Endothelial cell of umbilical vein (primary cell): ENCODE data around the gene CFL1. TPM values are rescaled to one million over a fixed set of nuclear protein-coding genes. Genes with fewer than 3 reads are reported as not detected.

Experiments used
- BruUV-seq: library from RNA; stranded (reverse); fragments of 400-500 nt; replicated peaks from 2 replicates; lab custom pipeline; 2021; lab: Mats Ljungman, UMichigan
- CTCF ChIA-PET: fragments of 300-600, 350-600 bp; sonication (Branson Sonifier 250); formaldehyde crosslinking; loops from one replicate; lab custom pipeline; 2021; ENCODE audit warnings: antibody characterized with exemption, inconsistent platforms; lab: Charles Lee
- POLR2A ChIA-PET: fragments of 300-600, 350-600 bp; sonication (Branson Sonifier 250); formaldehyde crosslinking; loops from one replicate; lab custom pipeline; 2021; ENCODE audit warnings: antibody characterized with exemption, inconsistent platforms; lab: Charles Lee
- DNase-seq: peaks from one replicate; pipeline ENCODE4 v3.0.0-alpha.2; 2011; ENCODE audit warnings: low read depth, low spot score
- FAIRE-seq: peaks from 2 replicates; lab custom pipeline; 2011; peaks lifted over from hg19 to GRCh38; lab: Jason Lieb, UNC
- H2AFZ ChIP-seq: 2 replicates; pipeline ENCODE4 v1.6.0; 2012; ENCODE audit warnings: low read depth, low read length, control low read depth, inconsistent platforms
- H3K27ac ChIP-seq: 2 replicates; pipeline ENCODE4 v1.5.1; 2011; ENCODE audit warnings: low read depth, mild to moderate bottlenecking, control low read depth, low read length, moderate library complexity; ENCODE audit not compliant: insufficient read depth
- H3K27me3 ChIP-seq, 2 experiments: 2 replicates each; pipeline versions ENCODE4 v1.6.0 to v1.6.1; 2011; ENCODE audit warnings: low read length in 2 of 2, mixed read lengths in 1 of 2; ENCODE audit not compliant: control insufficient read depth in 2 of 2, insufficient read depth in 2 of 2
- H3K36me3 ChIP-seq, 2 experiments: 2 replicates in 1 of 2; 3 replicates in 1 of 2; pipeline ENCODE4 v1.5.1; 2011; ENCODE audit warnings: low read length in 2 of 2, mild to moderate bottlenecking in 1 of 2, moderate library complexity in 1 of 2; ENCODE audit not compliant: control insufficient read depth in 2 of 2, insufficient read depth in 2 of 2; ENCODE audit errors: extremely low read depth in 1 of 2
- H3K4me1 ChIP-seq: 3 replicates; pipeline ENCODE4 v1.5.1; 2011; ENCODE audit warnings: mild to moderate bottlenecking, low read length; ENCODE audit not compliant: control insufficient read depth, insufficient read depth; ENCODE audit errors: extremely low read depth
- H3K4me2 ChIP-seq: 2 replicates; pipeline ENCODE4 v1.6.1; 2011; ENCODE audit warnings: low read length, control low read depth, mixed read lengths; ENCODE audit not compliant: insufficient read depth
- H3K4me3 ChIP-seq, 3 experiments: fragments of 200-600 bp in 1 of 3; sonication (generic), shearing (Covaris generic) in 1 of 3; replicated peaks in 1 of 3; 2 replicates each; pipeline ENCODE4 v1.5.1; 2011 to 2016; ENCODE audit warnings: control low read depth in 3 of 3, low read length in 3 of 3, mild to moderate bottlenecking in 2 of 3, inconsistent platforms in 1 of 3, low read depth in 1 of 3, moderate library complexity in 1 of 3; ENCODE audit not compliant: insufficient read depth in 1 of 3
- H3K79me2 ChIP-seq: 2 replicates; pipeline ENCODE4 v1.6.0; 2012; ENCODE audit warnings: low read length, inconsistent platforms; ENCODE audit not compliant: control insufficient read depth, insufficient read depth
- H3K9ac ChIP-seq: replicated peaks from 2 replicates; pipeline ENCODE3; 2011; ENCODE audit warnings: low read length, control low read depth; ENCODE audit not compliant: insufficient read depth; ENCODE audit errors: extremely low read depth
- H3K9me1 ChIP-seq: replicated peaks from 3 replicates; pipeline ENCODE4 v1.6.0; 2011; ENCODE audit warnings: mild to moderate bottlenecking, low read length; ENCODE audit not compliant: control insufficient read depth, insufficient read depth; ENCODE audit errors: extremely low read depth
- H3K9me3 ChIP-seq: replicated peaks from 2 replicates; pipeline ENCODE4 v1.5.1; 2012; ENCODE audit warnings: low read length, inconsistent platforms; ENCODE audit not compliant: control insufficient read depth, insufficient read depth
- H4K20me1 ChIP-seq: replicated peaks from 2 replicates; pipeline ENCODE3; 2011; ENCODE audit warnings: mild to moderate bottlenecking, low read length; ENCODE audit not compliant: control insufficient read depth, insufficient read depth; ENCODE audit errors: extremely low read depth
- EZH2 ChIP-seq: IDR thresholded peaks from 2 replicates; pipeline ENCODE4 v1.6.1; 2012; ENCODE audit warnings: borderline replicate concordance, low read depth, mild to moderate bottlenecking, moderate library complexity, low read length, inconsistent platforms; ENCODE audit not compliant: severe bottlenecking
- FOS ChIP-seq: IDR thresholded peaks from 2 replicates; pipeline ENCODE4 v1.6.1; 2011; ENCODE audit warnings: mild to moderate bottlenecking, low read length, moderate library complexity, borderline replicate concordance; ENCODE audit not compliant: insufficient read depth
- GATA2 ChIP-seq: IDR thresholded peaks from 2 replicates; pipeline ENCODE4 v1.7.0; 2011; ENCODE audit warnings: low read depth, mild to moderate bottlenecking, moderate library complexity, mixed read lengths, low read length; ENCODE audit not compliant: insufficient read length, insufficient read depth
- JUN ChIP-seq: IDR thresholded peaks from 2 replicates; pipeline ENCODE4 v1.6.1; 2011; ENCODE audit warnings: borderline replicate concordance, low read depth; ENCODE audit not compliant: insufficient read length, insufficient read depth
- MYC ChIP-seq: IDR thresholded peaks from one replicate; pipeline ENCODE4 v1.6.1; 2011; ENCODE audit warnings: mild to moderate bottlenecking, low read depth, low read length
- POLR2A ChIP-seq: IDR thresholded peaks from 2 replicates; pipeline ENCODE4 v1.6.1; 2012; ENCODE audit warnings: low read depth, mild to moderate bottlenecking, control low read depth, low read length
- POLR2AphosphoS5 ChIP-seq: IDR thresholded peaks from 2 replicates; pipeline ENCODE4 v1.6.1; 2012; ENCODE audit warnings: low read depth, mild to moderate bottlenecking, control low read depth, low read length, moderate library complexity; ENCODE audit not compliant: insufficient read depth
- dilution Hi-C: fragments of 300-500 bp; cut with MboI; formaldehyde crosslinking; loops from one replicate; pipeline ENCODE4 v1.15.0; 2019; ENCODE audit warnings: low sequenced_read_pairs; ENCODE audit not compliant: extremely low pct_ligation_motif_present
- intact Hi-C: fragments of 100-400 bp; cut with micrococcal nuclease; formaldehyde crosslinking; loops from one replicate; pipeline ENCODE4 v1.10.0; 2022
- polyA plus RNA-seq, 4 experiments: library from polyadenylated mRNA; depleted of rRNA in 3 of 4; stranded (reverse) in 3 of 4; unstranded in 1 of 4; fragments of >200 nt; gene quantifications; 2 replicates each; pipeline versions ENCODE4 v1.2.1 to v1.2.3, GENCODE V29; 2011 to 2012; ENCODE audit warnings: missing spikeins in 1 of 4
- total RNA-seq: library from RNA; stranded (reverse); gene quantifications from 2 replicates; pipeline ENCODE4 v1.2.3, GENCODE V29; 2021
- TF ChIP-seq, protein P1 (sequence below), 2 donors: IDR thresholded peaks; 1 replicate in 1 of 2; 2 replicates in 1 of 2; pipeline ENCODE4 v1.5.1; 2011; ENCODE audit warnings: low read length in 2 of 2, mild to moderate bottlenecking in 2 of 2, moderate library complexity in 2 of 2, control low read depth in 1 of 2, inconsistent platforms in 1 of 2, low read depth in 1 of 2; ENCODE audit not compliant: insufficient read depth in 1 of 2; ENCODE audit errors: extremely low read depth in 1 of 2
- TF ChIP-seq, protein P2 (sequence below): IDR thresholded peaks from 2 replicates; pipeline ENCODE4 v1.6.1; 2011; ENCODE audit not compliant: insufficient read depth, insufficient read length

CFL1 gene
- total and polyA plus RNA-seq, 2 donors (not counting 3 experiments of a cell fraction or from before 2014, with no cell fraction given) = 1,844 to 2,403 TPM

DNA sequence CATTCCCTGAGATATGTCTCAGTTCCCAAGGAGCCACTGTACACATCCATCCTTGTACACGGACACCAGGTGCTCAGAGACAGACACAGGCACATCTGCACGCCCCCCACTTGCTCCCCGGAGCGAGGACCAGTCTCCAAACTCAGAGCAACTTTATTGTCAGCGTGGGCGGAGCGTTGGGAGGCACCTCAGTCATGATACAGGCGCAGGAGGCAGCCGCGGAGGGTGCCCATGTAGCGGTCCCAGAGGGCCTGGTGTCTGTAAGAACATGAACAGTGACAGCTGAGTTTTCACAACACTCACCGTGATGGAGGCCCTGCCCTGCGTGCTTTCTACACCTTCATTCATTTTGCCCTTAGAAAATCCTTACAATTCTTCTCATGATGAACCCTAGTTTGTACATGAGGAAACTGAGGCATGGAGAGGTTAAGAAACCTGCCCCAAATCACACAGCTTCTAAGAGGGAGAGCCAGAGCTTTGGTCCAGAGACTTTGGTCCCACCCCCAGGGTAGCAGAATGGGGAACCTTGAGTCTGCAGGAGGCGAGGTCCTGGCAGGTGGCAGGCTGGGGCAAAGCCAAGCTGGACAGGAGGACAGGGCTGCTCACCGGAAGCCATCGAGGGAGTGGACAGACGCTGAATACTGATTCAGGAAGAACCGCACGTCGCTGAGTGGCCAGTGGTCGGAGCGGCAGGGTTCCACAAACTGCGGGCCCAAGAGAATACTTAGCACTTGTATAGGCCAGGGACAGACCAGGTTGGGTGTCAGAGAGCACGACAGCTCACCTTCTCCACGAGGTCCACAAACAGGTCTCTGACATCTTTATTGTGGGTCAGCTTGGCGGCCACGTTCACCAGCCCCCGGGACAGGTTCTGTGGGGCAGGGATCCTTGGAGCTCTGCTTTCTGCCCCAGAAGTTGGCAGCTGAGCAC lies 26.1 kb upstream of the CFL1 start:
- Histone ChIP-seq H3K9me1 (no peaks in the 10 kb centered on the region), H3K9ac (no peak overlapping the region), H2AFZ (no peak overlapping the region), H4K20me1 (no peaks in the 10 kb centered on the region), H3K4me1 (peaks cover 16% of the 10 kb centered on the region), H3K36me3 (peaks cover 4 to 30% of the 10 kb centered on the region in 2 experiments), H3K4me2 (no peak overlapping the region), H3K4me3 (no peak overlapping the region), H3K27me3 (no peaks in the 10 kb centered on the region), H3K9me3 (no peaks in the 10 kb centered on the region), H3K79me2 (peaks cover 11% of the 10 kb centered on the region), H3K27ac (no peak overlapping the region)
- no TSS peak for BruUV-seq
- no peak for FAIRE-seq
- intact Hi-C loops (loop anchor here (1.0 kb wide), 1 partner anchor 105 kb away; no protein-coding TSS in a partner anchor), dilution Hi-C loops (no loop called here)
- no peak for DNase-seq
- ChIA-PET CTCF (interaction anchor here (0.5 to 3.4 kb wide), 49 partner anchors 8 to 344 kb away, joined by 3 to 115 read pairs (median 5); partner anchors contain the start of genes AP5B1, BANF1, CFL1 and EFEMP2), POLR2A (interaction anchor here (1.1 to 1.9 kb wide), 2 partner anchors 14 to 25 kb away, joined by 3 to 17 read pairs; partner anchors contain the start of genes CFL1 and MUS81)
- TF ChIP-seq, protein P1, sequence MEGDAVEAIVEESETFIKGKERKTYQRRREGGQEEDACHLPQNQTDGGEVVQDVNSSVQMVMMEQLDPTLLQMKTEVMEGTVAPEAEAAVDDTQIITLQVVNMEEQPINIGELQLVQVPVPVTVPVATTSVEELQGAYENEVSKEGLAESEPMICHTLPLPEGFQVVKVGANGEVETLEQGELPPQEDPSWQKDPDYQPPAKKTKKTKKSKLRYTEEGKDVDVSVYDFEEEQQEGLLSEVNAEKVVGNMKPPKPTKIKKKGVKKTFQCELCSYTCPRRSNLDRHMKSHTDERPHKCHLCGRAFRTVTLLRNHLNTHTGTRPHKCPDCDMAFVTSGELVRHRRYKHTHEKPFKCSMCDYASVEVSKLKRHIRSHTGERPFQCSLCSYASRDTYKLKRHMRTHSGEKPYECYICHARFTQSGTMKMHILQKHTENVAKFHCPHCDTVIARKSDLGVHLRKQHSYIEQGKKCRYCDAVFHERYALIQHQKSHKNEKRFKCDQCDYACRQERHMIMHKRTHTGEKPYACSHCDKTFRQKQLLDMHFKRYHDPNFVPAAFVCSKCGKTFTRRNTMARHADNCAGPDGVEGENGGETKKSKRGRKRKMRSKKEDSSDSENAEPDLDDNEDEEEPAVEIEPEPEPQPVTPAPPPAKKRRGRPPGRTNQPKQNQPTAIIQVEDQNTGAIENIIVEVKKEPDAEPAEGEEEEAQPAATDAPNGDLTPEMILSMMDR (IDR thresholded peaks at IDR 0.05; ENCODE audit: extremely low read depth in 1 of 2, insufficient read depth in 1 of 2, low read depth in 1 of 2, low read length in 2 of 2) = no peak
- TF ChIP-seq FOS (no peak), EZH2 (no peak), JUN (no peak), POLR2AphosphoS5 (no peak), POLR2A (no peak), GATA2 (no peak), MYC (no peak)
- TF ChIP-seq, protein P2, sequence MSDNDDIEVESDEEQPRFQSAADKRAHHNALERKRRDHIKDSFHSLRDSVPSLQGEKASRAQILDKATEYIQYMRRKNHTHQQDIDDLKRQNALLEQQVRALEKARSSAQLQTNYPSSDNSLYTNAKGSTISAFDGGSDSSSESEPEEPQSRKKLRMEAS = no peak
